Peyer's patch (tissue), 4 donors: ENCODE data around the gene PPP2R2D. TPM values are rescaled to one million over a fixed set of nuclear protein-coding genes. Genes with fewer than 3 reads are reported as not detected.

ENCODE experiments used
- DNase-seq, 3 donors: peaks; one replicate each; pipeline ENCODE4 v3.0.0-alpha.2; 2017 to 2019
- H3K27ac ChIP-seq, 4 donors: fragments of 200-600 bp; sonication (generic); one replicate each; pipeline ENCODE4 v1.5.1; 2016 to 2019
- H3K27me3 ChIP-seq, 2 donors: fragments of 200-600 bp; sonication (generic); one replicate each; pipeline ENCODE4 v1.5.1; 2019
- H3K36me3 ChIP-seq, 3 donors: fragments of 200-600 bp; sonication (generic); one replicate each; pipeline ENCODE4 v1.5.1; 2016 to 2019
- H3K4me1 ChIP-seq, 4 donors: fragments of 200-600 bp; sonication (generic); one replicate each; pipeline ENCODE4 v1.5.1; 2016 to 2019
- H3K4me3 ChIP-seq, 4 donors: fragments of 200-600 bp; sonication (generic); 1 replicate in 3 of 4; 2 replicates in 1 of 4; pipeline ENCODE4 v1.5.1; 2016 to 2019; ENCODE audit warnings: mild to moderate bottlenecking in 1 of 4
- H3K9me3 ChIP-seq, 4 donors: fragments of 200-600 bp; sonication (generic); one replicate each; pipeline ENCODE4 v1.5.1; 2016 to 2019; ENCODE audit warnings: mild to moderate bottlenecking in 1 of 4
- CTCF ChIP-seq, 6 experiments: fragments of 450-650 bp in 4 of 6; fragments of 200-600 bp in 2 of 6; sonication (generic) in 1 of 6; IDR thresholded peaks; one replicate each; pipeline ENCODE4 v1.5.1; 2017 to 2019; ENCODE audit warnings: antibody characterized with exemption in 6 of 6, mild to moderate bottlenecking in 3 of 6, moderate library complexity in 1 of 6
- POLR2A ChIP-seq, 2 donors: fragments of 450-650 bp; IDR thresholded peaks; one replicate each; pipeline ENCODE4 v1.5.1; 2017; ENCODE audit warnings: antibody characterized with exemption in 2 of 2, mild to moderate bottlenecking in 2 of 2, moderate library complexity in 2 of 2
- total RNA-seq, 4 donors: library from RNA; depleted of rRNA; stranded (reverse); fragments of >200 nt; gene quantifications; one replicate each; pipeline ENCODE4 v1.1.0, GENCODE V29; 2016

PPP2R2D gene
- total RNA-seq, 4 donors from 2014 or later: 34.3 to 87.5 (median 48.5) TPM

GRCh38 chr10:131891196-131891928, 9.4 kb upstream of the PPP2R2D start:
- Histone ChIP-seq H3K27ac (no peak overlapping the region), H3K27me3 (no peaks in the 10 kb centered on the region), H3K36me3 (no peaks in the 10 kb centered on the region), H3K4me3 (no peak overlapping the region), H3K9me3 (no peaks in the 10 kb centered on the region), H3K4me1 (no peaks in the 10 kb centered on the region)
- DNase-seq: peak in 1 of 3 donors; percentile 45
- TF ChIP-seq POLR2A (IDR thresholded peaks at IDR 0.05) (no peak), CTCF (IDR thresholded peaks at IDR 0.05) (no peak)

- Histone ChIP-seq H3K9me3 (no peaks in the 10 kb centered on the region), H3K27me3 (no peaks in the 10 kb centered on the region), H3K4me3 (no peak overlapping the region), H3K36me3 (no peaks in the 10 kb centered on the region), H3K4me1 (no peaks in the 10 kb centered on the region), H3K27ac (no peak overlapping the region)
- TF ChIP-seq POLR2A (IDR thresholded peaks at IDR 0.05): no peak
- no peak for TF ChIP-seq CTCF (IDR thresholded peaks at IDR 0.05)
- peak in 1 of 3 donors; percentile 34 for DNase-seq
Observed at GRCh38 chr10:131891929-131892805, 8.6 kb upstream of the PPP2R2D start.

GRCh38 chr10:131892806-131893675, 7.8 kb upstream of the PPP2R2D start:
- DNase-seq: peak in 1 of 3 donors; percentile 27
- TF ChIP-seq POLR2A (IDR thresholded peaks at IDR 0.05) (no peak), CTCF (IDR thresholded peaks at IDR 0.05) (no peak)
- Histone ChIP-seq H3K4me3 (no peak overlapping the region), H3K9me3 (no peaks in the 10 kb centered on the region), H3K27ac (no peak overlapping the region), H3K4me1 (no peaks in the 10 kb centered on the region), H3K36me3 (no peaks in the 10 kb centered on the region), H3K27me3 (no peaks in the 10 kb centered on the region)

- H3K4me1 ChIP-seq: peaks cover 0 to 4% (median 0%) of the 10 kb centered on the region in 4 donors
Observed at GRCh38 chr10:131895116-131895515, 5.7 kb upstream of the PPP2R2D start.

More at GRCh38 chr10:131895116-131895515, 5.7 kb upstream of the PPP2R2D start:
- H3K36me3 ChIP-seq: no peaks in the 10 kb centered on the region
- no peaks in the 10 kb centered on the region for H3K9me3 ChIP-seq
- no peak overlapping the region for H3K4me3 ChIP-seq
- no peaks in the 10 kb centered on the region for H3K27me3 ChIP-seq
- TF ChIP-seq POLR2A (IDR thresholded peaks at IDR 0.05) (no peak), CTCF (IDR thresholded peaks at IDR 0.05) (no peak)
- DNase-seq: peak in 1 of 3 donors; percentile 12
- H3K27ac ChIP-seq: no peak overlapping the region
